MCF 10A (cell line): ENCODE measurements around the gene IRF4. TPM values are rescaled to one million over a fixed set of nuclear protein-coding genes. Genes with fewer than 3 reads are reported as not detected.

Source experiments
- BruUV-seq: library from RNA; stranded (reverse); fragments of 400-500 nt; replicated peaks from 2 replicates; lab custom pipeline; 2021; lab: Mats Ljungman, UMichigan
- CTCF ChIA-PET: fragments of 300-600 bp; sonication (Branson Sonifier 250); formaldehyde crosslinking; extraction: SDS; loops from one replicate; lab custom pipeline; 2021; ENCODE audit warnings: antibody characterized with exemption, inconsistent platforms; lab: Yijun Ruan, JAX
- POLR2A ChIA-PET: fragments of 300-600, 350-650 bp; sonication (Branson Sonifier 250); formaldehyde crosslinking; extraction: SDS; loops from one replicate; lab custom pipeline; 2020; ENCODE audit warnings: antibody characterized with exemption, inconsistent platforms; lab: Yijun Ruan, JAX
- DNase-seq: peaks from one replicate; pipeline ENCODE4 v3.0.0-alpha.2; 2018; ENCODE audit not compliant: unreplicated experiment
- H3K27ac Mint-ChIP-seq: one replicate; pipeline ENCODE4 v1.8.0; 2022; ENCODE audit warnings: mild to moderate bottlenecking, low read depth, mixed read lengths; ENCODE audit not compliant: unreplicated experiment
- H3K27me3 Mint-ChIP-seq: one replicate; pipeline ENCODE4 v1.8.0; 2022; ENCODE audit warnings: mixed read lengths; ENCODE audit not compliant: insufficient read depth, unreplicated experiment
- H3K36me3 Mint-ChIP-seq: one replicate; pipeline ENCODE4 v1.8.0; 2022; ENCODE audit warnings: mild to moderate bottlenecking, moderate library complexity, mixed read lengths; ENCODE audit not compliant: insufficient read depth, unreplicated experiment
- H3K4me1 Mint-ChIP-seq: one replicate; pipeline ENCODE4 v1.8.0; 2022; ENCODE audit warnings: mixed read lengths; ENCODE audit not compliant: insufficient read depth, unreplicated experiment
- H3K4me3 Mint-ChIP-seq: one replicate; pipeline ENCODE4 v1.8.0; 2022; ENCODE audit warnings: mild to moderate bottlenecking, moderate library complexity, mixed read lengths; ENCODE audit not compliant: unreplicated experiment
- H3K9me3 Mint-ChIP-seq: one replicate; pipeline ENCODE4 v1.8.0; 2022; ENCODE audit warnings: mixed read lengths; ENCODE audit not compliant: unreplicated experiment
- CTCF ChIP-seq: fragments of 200-600 bp; IDR thresholded peaks from one replicate; pipeline ENCODE4 v1.8.0; 2022; ENCODE audit warnings: antibody characterized with exemption, mild to moderate bottlenecking; ENCODE audit not compliant: unreplicated experiment
- intact Hi-C: fragments of 100-400 bp; cut with micrococcal nuclease; formaldehyde crosslinking; loops from 2 replicates; pipeline ENCODE4 v1.14.1; 2022
- total RNA-seq: library from RNA; stranded (reverse); gene quantifications from 2 replicates; pipeline ENCODE4 v1.2.3, GENCODE V29; 2022

Gene IRF4
- total RNA-seq, 1 experiment from 2014 or later, result not detected

GRCh38 chr6:404685-405423, 13.3 kb downstream of the IRF4 start:
- no peak for DNase-seq

GRCh38 chr6:408148-408547, 16.6 kb downstream of the IRF4 start:
- no TSS peak for BruUV-seq

More at GRCh38 chr6:404685-405423, 13.3 kb downstream of the IRF4 start:
- H3K4me3 Mint-ChIP-seq, result no peak overlapping the region
- no TSS peak for BruUV-seq
- ChIA-PET CTCF (no interaction called here), POLR2A (no interaction called here)
- peaks cover 7% of the 10 kb centered on the region for H3K27me3 Mint-ChIP-seq
- no peak for TF ChIP-seq CTCF
- H3K9me3 Mint-ChIP-seq, result no peaks in the 10 kb centered on the region
- intact Hi-C loops, result no loop called here
- H3K27ac Mint-ChIP-seq, result no peak overlapping the region
- H3K4me1 Mint-ChIP-seq, result no peaks in the 10 kb centered on the region
- H3K36me3 Mint-ChIP-seq, result no peaks in the 10 kb centered on the region

DNA sequence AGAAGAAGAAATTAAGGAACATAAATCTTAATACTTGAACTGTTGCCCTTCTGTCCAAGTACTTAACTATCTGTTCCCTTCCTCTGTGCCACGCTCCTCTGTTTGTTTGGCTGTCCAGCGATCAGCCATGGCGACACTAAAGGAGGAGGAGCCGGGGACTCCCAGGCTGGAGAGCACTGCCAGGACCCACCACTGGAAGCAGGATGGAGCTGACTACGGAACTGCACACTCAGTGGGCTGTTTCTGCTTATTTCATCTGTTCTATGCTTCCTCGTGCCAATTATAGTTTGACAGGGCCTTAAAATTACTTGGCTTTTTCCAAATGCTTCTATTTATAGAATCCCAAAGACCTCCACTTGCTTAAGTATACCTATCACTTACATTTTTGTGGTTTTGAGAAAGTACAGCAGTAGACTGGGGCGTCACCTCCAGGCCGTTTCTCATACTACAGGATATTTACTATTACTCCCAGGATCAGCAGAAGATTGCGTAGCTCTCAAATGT, 17.1 kb downstream of the IRF4 start:
- peak; percentile 29 for TF ChIP-seq CTCF
- no TSS peak for BruUV-seq
- Mint-ChIP-seq H3K4me3 (no peak overlapping the region), H3K27ac (no peak overlapping the region), H3K4me1 (no peaks in the 10 kb centered on the region), H3K27me3 (peaks cover 19% of the 10 kb centered on the region), H3K9me3 (no peaks in the 10 kb centered on the region), H3K36me3 (no peaks in the 10 kb centered on the region)
- ChIA-PET POLR2A (no interaction called here), CTCF (interaction anchor here (1.0 kb wide), 1 partner anchor 91 kb away, joined by 3 read pairs; no protein-coding TSS in a partner anchor)
- peak; percentile 49 for DNase-seq
- intact Hi-C loops, result loop anchor here (1.0 kb wide), 1 partner anchor 219 kb away; no protein-coding TSS in a partner anchor

More at GRCh38 chr6:408148-408547, 16.6 kb downstream of the IRF4 start:
- ChIA-PET CTCF (interaction anchor here (0.7 to 1.0 kb wide), 2 partner anchors 34 to 90 kb away, joined by 3 read pairs; no protein-coding TSS in a partner anchor), POLR2A (no interaction called here)
- Mint-ChIP-seq H3K9me3 (no peaks in the 10 kb centered on the region), H3K4me1 (no peaks in the 10 kb centered on the region), H3K4me3 (no peak overlapping the region), H3K36me3 (no peaks in the 10 kb centered on the region), H3K27me3 (peaks cover 19% of the 10 kb centered on the region), H3K27ac (no peak overlapping the region)
- intact Hi-C loops, result loop anchor here (1.0 kb wide), 1 partner anchor 219 kb away; no protein-coding TSS in a partner anchor
- TF ChIP-seq CTCF, result no peak
- no peak for DNase-seq

GRCh38 chr6:409370-409972, 17.9 kb downstream of the IRF4 start:
- intact Hi-C loops, result no loop called here
- Mint-ChIP-seq H3K9me3 (peaks cover 1% of the 10 kb centered on the region), H3K4me3 (no peak overlapping the region), H3K27me3 (peaks cover 18% of the 10 kb centered on the region), H3K36me3 (no peaks in the 10 kb centered on the region), H3K4me1 (no peaks in the 10 kb centered on the region), H3K27ac (no peak overlapping the region)
- BruUV-seq, result no TSS peak
- no peak for TF ChIP-seq CTCF
- POLR2A ChIA-PET, result interaction anchor here (0.6 to 0.9 kb wide), 2 partner anchors 9 to 12 kb away, joined by 3 to 4 read pairs; no protein-coding TSS in a partner anchor
- DNase-seq, result no peak
- CTCF ChIA-PET, result interaction anchor here (0.7 kb wide), 1 partner anchor 22 kb away, joined by 3 read pairs; no protein-coding TSS in a partner anchor
